ENCODE measurements around the gene GADD45G.

GADD45G gene

GRCh38 chr9:89576404-89576839 is 28.4 kb upstream of the GADD45G start:
- Histone ChIP-seq H3K27me3 (ENCODE audit: low read depth, low read length) (no peaks in the 10 kb centered on the region), H3K27ac (ENCODE audit: low read length) (no peak overlapping the region), H3K4me3 (ENCODE audit: low read depth in 1 of 2, low read length in 2 of 2) (no peak overlapping the region), H3K9me3 (ENCODE audit: control insufficient read depth in 1 of 2, low read length in 2 of 2) (no peaks in the 10 kb centered on the region), H3K36me3 (ENCODE audit: control insufficient read depth in 1 of 2, insufficient read depth in 2 of 2, low read length in 2 of 2) (no peaks in the 10 kb centered on the region), H3K4me1 (ENCODE audit: control insufficient read depth in 1 of 2, insufficient read depth in 2 of 2, low read length in 2 of 2) (no peaks in the 10 kb centered on the region)

GRCh38 chr9:89577363-89577762 is 27.4 kb upstream of the GADD45G start:
- H3K4me1 ChIP-seq (ENCODE audit: control insufficient read depth in 1 of 2, insufficient read depth in 2 of 2, low read length in 2 of 2), result no peaks in the 10 kb centered on the region
- no peak overlapping the region for H3K4me3 ChIP-seq (ENCODE audit: low read depth in 1 of 2, low read length in 2 of 2)
- no peaks in the 10 kb centered on the region for H3K27me3 ChIP-seq (ENCODE audit: low read depth, low read length)
- no peaks in the 10 kb centered on the region for H3K9me3 ChIP-seq (ENCODE audit: control insufficient read depth in 1 of 2, low read length in 2 of 2)
- no peaks in the 10 kb centered on the region for H3K36me3 ChIP-seq (ENCODE audit: control insufficient read depth in 1 of 2, insufficient read depth in 2 of 2, low read length in 2 of 2)
- H3K27ac ChIP-seq (ENCODE audit: low read length), result no peak overlapping the region

GRCh38 chr9:89579741-89580385 is 24.9 kb upstream of the GADD45G start:
- no peaks in the 10 kb centered on the region for H3K4me1 ChIP-seq (ENCODE audit: control insufficient read depth in 1 of 2, insufficient read depth in 2 of 2, low read length in 2 of 2)
- H3K36me3 ChIP-seq (ENCODE audit: control insufficient read depth in 1 of 2, insufficient read depth in 2 of 2, low read length in 2 of 2), result no peaks in the 10 kb centered on the region
- no peaks in the 10 kb centered on the region for H3K27me3 ChIP-seq (ENCODE audit: low read depth, low read length)
- H3K4me3 ChIP-seq (ENCODE audit: low read depth in 1 of 2, low read length in 2 of 2), result no peak overlapping the region
- no peak overlapping the region for H3K27ac ChIP-seq (ENCODE audit: low read length)
- peaks cover 4 to 6% of the 10 kb centered on the region in 2 donors for H3K9me3 ChIP-seq (ENCODE audit: control insufficient read depth in 1 of 2, low read length in 2 of 2)

GRCh38 chr9:89586311-89586710 is 18.5 kb upstream of the GADD45G start:
- Histone ChIP-seq H3K27me3 (ENCODE audit: low read depth, low read length) (no peaks in the 10 kb centered on the region), H3K4me3 (ENCODE audit: low read depth in 1 of 2, low read length in 2 of 2) (no peak overlapping the region), H3K4me1 (ENCODE audit: control insufficient read depth in 1 of 2, insufficient read depth in 2 of 2, low read length in 2 of 2) (no peaks in the 10 kb centered on the region), H3K9me3 (ENCODE audit: control insufficient read depth in 1 of 2, low read length in 2 of 2) (peaks cover 4 to 6% of the 10 kb centered on the region in 2 donors), H3K27ac (ENCODE audit: low read length) (no peak overlapping the region), H3K36me3 (ENCODE audit: control insufficient read depth in 1 of 2, insufficient read depth in 2 of 2, low read length in 2 of 2) (no peaks in the 10 kb centered on the region)

- no peaks in the 10 kb centered on the region for H3K4me1 ChIP-seq (ENCODE audit: control insufficient read depth in 1 of 2, insufficient read depth in 2 of 2, low read length in 2 of 2)
- no peak overlapping the region for H3K4me3 ChIP-seq (ENCODE audit: low read depth in 1 of 2, low read length in 2 of 2)
- no peaks in the 10 kb centered on the region for H3K27me3 ChIP-seq (ENCODE audit: low read depth, low read length)
- H3K36me3 ChIP-seq (ENCODE audit: control insufficient read depth in 1 of 2, insufficient read depth in 2 of 2, low read length in 2 of 2), result no peaks in the 10 kb centered on the region
- H3K9me3 ChIP-seq (ENCODE audit: control insufficient read depth in 1 of 2, low read length in 2 of 2), result peaks cover 4 to 6% of the 10 kb centered on the region in 2 donors
- no peak overlapping the region for H3K27ac ChIP-seq (ENCODE audit: low read length)
These were observed 16.4 kb upstream of the GADD45G start for GRCh38 chr9:89588271-89588879.

- H3K4me1 ChIP-seq (ENCODE audit: control insufficient read depth in 1 of 2, insufficient read depth in 2 of 2, low read length in 2 of 2), result no peaks in the 10 kb centered on the region
- no peaks in the 10 kb centered on the region for H3K9me3 ChIP-seq (ENCODE audit: control insufficient read depth in 1 of 2, low read length in 2 of 2)
- H3K27me3 ChIP-seq (ENCODE audit: low read depth, low read length), result no peaks in the 10 kb centered on the region
- no peak overlapping the region for H3K4me3 ChIP-seq (ENCODE audit: low read depth in 1 of 2, low read length in 2 of 2)
- H3K27ac ChIP-seq (ENCODE audit: low read length), result no peak overlapping the region
- H3K36me3 ChIP-seq (ENCODE audit: control insufficient read depth in 1 of 2, insufficient read depth in 2 of 2, low read length in 2 of 2), result no peaks in the 10 kb centered on the region
These were observed 14.4 kb upstream of the GADD45G start for GRCh38 chr9:89590415-89590814.

- Histone ChIP-seq H3K4me1 (ENCODE audit: control insufficient read depth in 1 of 2, insufficient read depth in 2 of 2, low read length in 2 of 2) (no peaks in the 10 kb centered on the region), H3K27me3 (ENCODE audit: low read depth, low read length) (no peaks in the 10 kb centered on the region), H3K4me3 (ENCODE audit: low read depth in 1 of 2, low read length in 2 of 2) (no peak overlapping the region), H3K36me3 (ENCODE audit: control insufficient read depth in 1 of 2, insufficient read depth in 2 of 2, low read length in 2 of 2) (no peaks in the 10 kb centered on the region), H3K27ac (ENCODE audit: low read length) (no peak overlapping the region), H3K9me3 (ENCODE audit: control insufficient read depth in 1 of 2, low read length in 2 of 2) (no peaks in the 10 kb centered on the region)
These were observed 13.3 kb upstream of the GADD45G start for GRCh38 chr9:89591274-89592212.

- H3K4me3 ChIP-seq (ENCODE audit: low read depth in 1 of 2, low read length in 2 of 2), result no peak overlapping the region
- no peak overlapping the region for H3K27ac ChIP-seq (ENCODE audit: low read length)
- no peaks in the 10 kb centered on the region for H3K9me3 ChIP-seq (ENCODE audit: control insufficient read depth in 1 of 2, low read length in 2 of 2)
- no peaks in the 10 kb centered on the region for H3K36me3 ChIP-seq (ENCODE audit: control insufficient read depth in 1 of 2, insufficient read depth in 2 of 2, low read length in 2 of 2)
- no peaks in the 10 kb centered on the region for H3K4me1 ChIP-seq (ENCODE audit: control insufficient read depth in 1 of 2, insufficient read depth in 2 of 2, low read length in 2 of 2)
- no peaks in the 10 kb centered on the region for H3K27me3 ChIP-seq (ENCODE audit: low read depth, low read length)
These were observed 12.5 kb upstream of the GADD45G start for GRCh38 chr9:89592213-89592815.

GRCh38 chr9:89592963-89593726 is 11.7 kb upstream of the GADD45G start:
- H3K27ac ChIP-seq (ENCODE audit: low read length), result no peak overlapping the region
- H3K4me1 ChIP-seq (ENCODE audit: control insufficient read depth in 1 of 2, insufficient read depth in 2 of 2, low read length in 2 of 2), result no peaks in the 10 kb centered on the region
- H3K36me3 ChIP-seq (ENCODE audit: control insufficient read depth in 1 of 2, insufficient read depth in 2 of 2, low read length in 2 of 2), result no peaks in the 10 kb centered on the region
- H3K27me3 ChIP-seq (ENCODE audit: low read depth, low read length), result no peaks in the 10 kb centered on the region
- no peaks in the 10 kb centered on the region for H3K9me3 ChIP-seq (ENCODE audit: control insufficient read depth in 1 of 2, low read length in 2 of 2)
- no peak overlapping the region for H3K4me3 ChIP-seq (ENCODE audit: low read depth in 1 of 2, low read length in 2 of 2)

GRCh38 chr9:89593727-89594427 is 10.9 kb upstream of the GADD45G start:
- no peak overlapping the region for H3K27ac ChIP-seq (ENCODE audit: low read length)
- no peaks in the 10 kb centered on the region for H3K9me3 ChIP-seq (ENCODE audit: control insufficient read depth in 1 of 2, low read length in 2 of 2)
- H3K27me3 ChIP-seq (ENCODE audit: low read depth, low read length), result no peaks in the 10 kb centered on the region
- no peaks in the 10 kb centered on the region for H3K4me1 ChIP-seq (ENCODE audit: control insufficient read depth in 1 of 2, insufficient read depth in 2 of 2, low read length in 2 of 2)
- H3K36me3 ChIP-seq (ENCODE audit: control insufficient read depth in 1 of 2, insufficient read depth in 2 of 2, low read length in 2 of 2), result no peaks in the 10 kb centered on the region
- no peak overlapping the region for H3K4me3 ChIP-seq (ENCODE audit: low read depth in 1 of 2, low read length in 2 of 2)
